ENCODE measurements around the gene DERA.
"Not testable (repeated sequence)": the region's sequence is repeated elsewhere in the genome, so short reads cannot be mapped to it uniquely, and the experiment has no call there.

Gene DERA

GRCh38 chr12:16016748-16017147 is 105.6 kb downstream of the DERA start:
- no peak for DNase-seq

- no peak for DNase-seq
Observed at GRCh38 chr12:16018306-16018705, 107.2 kb downstream of the DERA start.

- DNase-seq: no peak
Observed at GRCh38 chr12:16019136-16019535, 108.0 kb downstream of the DERA start.

- DNase-seq: no peak
Observed at GRCh38 chr12:16020031-16020430, 108.9 kb downstream of the DERA start.

- no peak for DNase-seq
Observed at GRCh38 chr12:16021026-16021425, 109.9 kb downstream of the DERA start.

- DNase-seq: no peak
Observed at GRCh38 chr12:16021676-16022075, 110.5 kb downstream of the DERA start.

- DNase-seq: no peak
Observed at GRCh38 chr12:16027002-16027401, 115.9 kb downstream of the DERA start.

GRCh38 chr12:16030744-16031143 is 119.6 kb downstream of the DERA start:
- DNase-seq: no peak

GRCh38 chr12:16034136-16034817 is 123.1 kb downstream of the DERA start:
- DNase-seq: no peak

GRCh38 chr12:16036073-16036472 is 124.9 kb downstream of the DERA start:
- no peak for DNase-seq

- DNase-seq: peak; percentile 12
Observed at GRCh38 chr12:16037533-16037932, 126.4 kb downstream of the DERA start.

- no peak for DNase-seq
Observed at GRCh38 chr12:16043480-16043879, 132.3 kb downstream of the DERA start.

GRCh38 chr12:16046266-16046665 is 135.1 kb downstream of the DERA start:
- no peak for DNase-seq

- no peak for DNase-seq
Observed at GRCh38 chr12:16048511-16048910, 137.4 kb downstream of the DERA start.

- DNase-seq: no peak
Observed at GRCh38 chr12:16056910-16057309, 145.8 kb downstream of the DERA start.

GRCh38 chr12:16057351-16057751 is 146.2 kb downstream of the DERA start:
- DNase-seq: not testable (repeated sequence)

- no peak for DNase-seq
Observed at GRCh38 chr12:16062611-16063010, 151.5 kb downstream of the DERA start.

- DNase-seq: no peak
Observed at GRCh38 chr12:16063726-16064125, 152.6 kb downstream of the DERA start.

GRCh38 chr12:16070113-16070512 is 159.0 kb downstream of the DERA start:
- no peak for DNase-seq

- DNase-seq: no peak
Observed at GRCh38 chr12:16072678-16073077, 161.5 kb downstream of the DERA start.

GRCh38 chr12:16074894-16075293 is 163.8 kb downstream of the DERA start:
- DNase-seq: no peak

- no peak for DNase-seq
Observed at GRCh38 chr12:16075887-16076286, 164.8 kb downstream of the DERA start.

- peak; percentile 34 for DNase-seq
Observed at GRCh38 chr12:16076557-16076956, 165.4 kb downstream of the DERA start.

GRCh38 chr12:16076970-16077522 is 165.9 kb downstream of the DERA start:
- no peak for DNase-seq

- DNase-seq: no peak
Observed at GRCh38 chr12:16086462-16086861, 175.3 kb downstream of the DERA start.
